Measurements from ENCODE around the gene MGST3.

MGST3 gene

DNA sequence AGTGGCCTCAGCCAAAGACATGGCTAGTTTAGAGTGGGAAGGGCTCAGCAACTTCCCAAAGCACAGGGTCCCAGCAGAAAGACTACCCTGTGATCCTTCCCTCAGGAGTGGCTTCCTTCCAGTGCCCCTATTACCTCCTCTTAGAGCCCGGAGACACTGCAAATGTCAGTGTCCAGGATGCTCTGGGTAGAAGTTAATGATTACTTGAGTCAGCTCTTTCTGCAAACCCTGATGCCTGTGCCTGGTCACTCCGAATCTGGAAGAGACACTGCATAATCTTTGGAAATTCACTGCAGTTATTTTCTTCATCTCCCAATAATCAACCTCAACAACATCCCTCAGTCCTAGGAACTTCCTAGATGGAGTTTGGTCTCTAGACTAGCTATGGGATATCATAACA is 27.2 kb upstream of the MGST3 start:
- TF ChIP-seq EGR1 (IDR thresholded peaks at IDR 0.05) (no peak), EP300 (IDR thresholded peaks at IDR 0.05; ENCODE audit: borderline replicate concordance) (no peak), RAD21 (IDR thresholded peaks at IDR 0.05; ENCODE audit: low read depth) (no peak), CREB1 (IDR thresholded peaks at IDR 0.05; ENCODE audit: low read depth) (no peak), TCF12 (IDR thresholded peaks at IDR 0.05; ENCODE audit: low read depth) (no peak), TAF1 (IDR thresholded peaks at IDR 0.05; ENCODE audit: low read depth) (no peak), CEBPB (IDR thresholded peaks at IDR 0.05) (no peak)
- TF ChIP-seq, protein P1, sequence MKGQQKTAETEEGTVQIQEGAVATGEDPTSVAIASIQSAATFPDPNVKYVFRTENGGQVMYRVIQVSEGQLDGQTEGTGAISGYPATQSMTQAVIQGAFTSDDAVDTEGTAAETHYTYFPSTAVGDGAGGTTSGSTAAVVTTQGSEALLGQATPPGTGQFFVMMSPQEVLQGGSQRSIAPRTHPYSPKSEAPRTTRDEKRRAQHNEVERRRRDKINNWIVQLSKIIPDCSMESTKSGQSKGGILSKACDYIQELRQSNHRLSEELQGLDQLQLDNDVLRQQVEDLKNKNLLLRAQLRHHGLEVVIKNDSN (IDR thresholded peaks at IDR 0.05), result no peak

GRCh38 chr1:165605246-165605645 is 25.8 kb upstream of the MGST3 start:
- TF ChIP-seq NFIC (IDR thresholded peaks at IDR 0.05), result no peak
- no peak for TF ChIP-seq CEBPB (IDR thresholded peaks at IDR 0.05)
- TF ChIP-seq FOXM1 (IDR thresholded peaks at IDR 0.05; ENCODE audit: borderline replicate concordance, low read depth), result no peak
- no peak for TF ChIP-seq RAD21 (IDR thresholded peaks at IDR 0.05; ENCODE audit: low read depth)
- no peak for TF ChIP-seq EGR1 (IDR thresholded peaks at IDR 0.05)
- TF ChIP-seq TEAD4 (IDR thresholded peaks at IDR 0.05), result no peak
- TF ChIP-seq YY1 (IDR thresholded peaks at IDR 0.05; ENCODE audit: low read depth), result no peak
- TF ChIP-seq EP300 (IDR thresholded peaks at IDR 0.05; ENCODE audit: borderline replicate concordance), result no peak
- no peak for TF ChIP-seq TAF1 (IDR thresholded peaks at IDR 0.05; ENCODE audit: low read depth)
- TF ChIP-seq, protein P1 (IDR thresholded peaks at IDR 0.05), result no peak
- TF ChIP-seq, protein P2, sequence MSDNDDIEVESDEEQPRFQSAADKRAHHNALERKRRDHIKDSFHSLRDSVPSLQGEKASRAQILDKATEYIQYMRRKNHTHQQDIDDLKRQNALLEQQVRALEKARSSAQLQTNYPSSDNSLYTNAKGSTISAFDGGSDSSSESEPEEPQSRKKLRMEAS (IDR thresholded peaks at IDR 0.05), result no peak
- TF ChIP-seq CREB1 (IDR thresholded peaks at IDR 0.05; ENCODE audit: low read depth), result no peak
- no peak for TF ChIP-seq ZBTB7A (IDR thresholded peaks at IDR 0.05; ENCODE audit: low read depth)
- TF ChIP-seq TCF12 (IDR thresholded peaks at IDR 0.05; ENCODE audit: low read depth), result no peak
- TF ChIP-seq, protein P3, sequence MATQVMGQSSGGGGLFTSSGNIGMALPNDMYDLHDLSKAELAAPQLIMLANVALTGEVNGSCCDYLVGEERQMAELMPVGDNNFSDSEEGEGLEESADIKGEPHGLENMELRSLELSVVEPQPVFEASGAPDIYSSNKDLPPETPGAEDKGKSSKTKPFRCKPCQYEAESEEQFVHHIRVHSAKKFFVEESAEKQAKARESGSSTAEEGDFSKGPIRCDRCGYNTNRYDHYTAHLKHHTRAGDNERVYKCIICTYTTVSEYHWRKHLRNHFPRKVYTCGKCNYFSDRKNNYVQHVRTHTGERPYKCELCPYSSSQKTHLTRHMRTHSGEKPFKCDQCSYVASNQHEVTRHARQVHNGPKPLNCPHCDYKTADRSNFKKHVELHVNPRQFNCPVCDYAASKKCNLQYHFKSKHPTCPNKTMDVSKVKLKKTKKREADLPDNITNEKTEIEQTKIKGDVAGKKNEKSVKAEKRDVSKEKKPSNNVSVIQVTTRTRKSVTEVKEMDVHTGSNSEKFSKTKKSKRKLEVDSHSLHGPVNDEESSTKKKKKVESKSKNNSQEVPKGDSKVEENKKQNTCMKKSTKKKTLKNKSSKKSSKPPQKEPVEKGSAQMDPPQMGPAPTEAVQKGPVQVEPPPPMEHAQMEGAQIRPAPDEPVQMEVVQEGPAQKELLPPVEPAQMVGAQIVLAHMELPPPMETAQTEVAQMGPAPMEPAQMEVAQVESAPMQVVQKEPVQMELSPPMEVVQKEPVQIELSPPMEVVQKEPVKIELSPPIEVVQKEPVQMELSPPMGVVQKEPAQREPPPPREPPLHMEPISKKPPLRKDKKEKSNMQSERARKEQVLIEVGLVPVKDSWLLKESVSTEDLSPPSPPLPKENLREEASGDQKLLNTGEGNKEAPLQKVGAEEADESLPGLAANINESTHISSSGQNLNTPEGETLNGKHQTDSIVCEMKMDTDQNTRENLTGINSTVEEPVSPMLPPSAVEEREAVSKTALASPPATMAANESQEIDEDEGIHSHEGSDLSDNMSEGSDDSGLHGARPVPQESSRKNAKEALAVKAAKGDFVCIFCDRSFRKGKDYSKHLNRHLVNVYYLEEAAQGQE (IDR thresholded peaks at IDR 0.05; ENCODE audit: low read depth), result no peak

DNA sequence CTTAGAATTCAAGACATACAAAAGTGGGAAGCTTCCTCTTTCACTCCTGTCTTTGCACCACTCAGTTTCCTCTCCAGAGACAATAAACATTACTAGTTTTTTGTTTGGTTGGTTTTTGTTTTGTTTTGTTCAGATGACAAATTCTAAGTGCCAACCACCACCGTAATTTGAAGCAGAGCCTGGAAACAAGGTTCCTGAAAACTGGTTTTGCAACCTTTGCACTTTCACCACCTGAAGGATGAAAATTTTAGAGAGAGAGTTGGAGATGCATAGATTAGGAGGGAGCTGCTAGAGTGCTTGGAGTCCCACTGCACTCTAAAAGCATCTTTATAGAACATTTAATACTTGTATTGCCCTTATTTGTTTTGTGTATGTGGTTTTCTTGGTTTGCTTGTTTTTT is 20.2 kb upstream of the MGST3 start:
- no peak for TF ChIP-seq EP300 (IDR thresholded peaks at IDR 0.05; ENCODE audit: borderline replicate concordance)
- no peak for TF ChIP-seq CEBPB (IDR thresholded peaks at IDR 0.05)

DNA sequence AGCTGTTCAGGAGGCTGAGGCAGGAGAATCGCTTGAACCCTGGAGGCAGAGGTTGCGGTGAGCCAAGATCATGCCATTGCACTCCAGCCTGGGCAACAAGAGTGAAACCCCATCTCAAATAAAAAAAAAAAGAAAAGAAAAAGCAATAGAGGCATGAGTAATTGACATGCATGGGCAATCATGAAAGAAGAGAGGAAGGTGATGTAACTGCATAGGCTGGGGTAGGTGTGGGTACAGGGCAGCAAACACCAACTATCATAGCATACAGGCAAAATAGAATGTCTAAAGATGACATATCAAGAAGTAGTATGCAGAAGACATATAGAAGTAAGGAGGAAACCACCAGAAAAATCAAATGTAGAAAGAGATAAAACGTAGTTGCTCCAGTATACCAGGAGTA is 19.0 kb upstream of the MGST3 start:
- TF ChIP-seq CEBPB (IDR thresholded peaks at IDR 0.05) (peak; percentile 48; the same call in 1 of the 2 replicates), EGR1 (IDR thresholded peaks at IDR 0.05) (no peak), TAF1 (IDR thresholded peaks at IDR 0.05; ENCODE audit: low read depth) (no peak)

DNA sequence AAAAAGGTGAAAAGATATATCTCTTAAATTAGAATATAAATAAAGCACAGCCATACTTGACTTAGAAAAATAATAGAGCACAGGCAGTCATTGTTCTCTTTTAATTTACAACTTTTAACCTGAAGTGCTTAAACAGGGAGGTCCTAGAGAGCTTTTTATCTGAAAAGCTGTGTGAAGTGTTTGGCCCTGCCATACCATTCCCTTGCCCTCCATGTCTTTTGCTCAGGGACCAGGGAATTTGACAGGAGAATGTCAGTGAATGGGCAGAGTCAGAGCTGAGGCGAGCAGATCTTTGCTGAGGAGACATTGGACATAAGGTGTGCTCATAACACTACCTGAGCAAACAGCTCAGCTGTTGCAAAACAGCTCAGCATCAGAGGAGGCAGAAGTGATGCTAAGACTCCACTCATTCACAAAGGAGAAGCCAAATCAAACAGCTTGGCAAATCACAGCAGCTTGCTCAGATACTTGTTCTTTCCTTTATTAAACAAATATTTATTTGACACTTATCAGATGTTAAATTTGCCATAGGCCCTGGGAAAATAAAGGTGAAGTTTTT is 14.9 kb upstream of the MGST3 start:
- no peak for TF ChIP-seq TCF12 (IDR thresholded peaks at IDR 0.05; ENCODE audit: low read depth)

DNA sequence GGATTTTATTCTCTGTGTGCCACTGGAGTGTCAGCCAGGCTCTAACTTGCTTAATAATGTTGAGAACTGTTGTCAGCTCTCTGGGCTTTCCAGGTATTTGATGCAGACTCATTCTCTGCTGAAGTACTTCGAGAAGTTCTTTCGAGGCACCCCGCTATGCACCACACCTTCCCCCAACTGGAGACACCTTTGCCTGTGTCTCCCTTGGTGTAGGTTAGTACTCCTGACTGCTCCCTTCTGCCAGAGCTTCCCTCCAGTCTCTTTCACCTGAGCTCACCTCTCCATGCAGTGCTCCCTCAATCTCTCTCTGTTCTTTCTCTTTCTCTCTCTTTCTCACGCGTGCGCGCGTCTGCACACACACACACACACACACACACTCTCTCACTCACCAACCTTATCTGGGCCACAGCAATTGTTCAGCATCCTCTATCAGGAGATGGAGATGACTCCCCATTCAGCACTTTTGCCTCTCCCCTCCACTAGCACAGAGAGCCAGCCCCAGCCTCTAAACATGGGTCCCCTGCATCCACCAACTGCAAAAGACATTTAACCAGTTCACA is 14.0 kb upstream of the MGST3 start:
- TF ChIP-seq EP300 (IDR thresholded peaks at IDR 0.05; ENCODE audit: borderline replicate concordance) (no peak), FOXM1 (IDR thresholded peaks at IDR 0.05; ENCODE audit: borderline replicate concordance, low read depth) (no peak), TAF1 (IDR thresholded peaks at IDR 0.05; ENCODE audit: low read depth) (no peak), NFIC (IDR thresholded peaks at IDR 0.05) (no peak), CREB1 (IDR thresholded peaks at IDR 0.05; ENCODE audit: low read depth) (no peak), RAD21 (IDR thresholded peaks at IDR 0.05; ENCODE audit: low read depth) (no peak), TCF12 (IDR thresholded peaks at IDR 0.05; ENCODE audit: low read depth) (no peak), EGR1 (IDR thresholded peaks at IDR 0.05) (no peak)
- TF ChIP-seq, protein P3 (IDR thresholded peaks at IDR 0.05; ENCODE audit: low read depth), result no peak
- TF ChIP-seq, protein P1 (IDR thresholded peaks at IDR 0.05), result no peak
- TF ChIP-seq, protein P2 (IDR thresholded peaks at IDR 0.05), result no peak
